Activated T-helper 9 cell treated with anti-CD3 and anti-CD28 coated beads, Interleukin-2, amount 50 U/mL, for 16 hours (primary cell): ENCODE measurements around the gene RRP36.
"Not testable (repeated sequence)": the region's sequence is repeated elsewhere in the genome, so short reads cannot be mapped to it uniquely, and the experiment has no call there.

Source experiments
- DNase-seq: peaks from one replicate; pipeline ENCODE4 v3.0.0-alpha.2; 2020; ENCODE audit warnings: low read depth

Gene RRP36

DNA sequence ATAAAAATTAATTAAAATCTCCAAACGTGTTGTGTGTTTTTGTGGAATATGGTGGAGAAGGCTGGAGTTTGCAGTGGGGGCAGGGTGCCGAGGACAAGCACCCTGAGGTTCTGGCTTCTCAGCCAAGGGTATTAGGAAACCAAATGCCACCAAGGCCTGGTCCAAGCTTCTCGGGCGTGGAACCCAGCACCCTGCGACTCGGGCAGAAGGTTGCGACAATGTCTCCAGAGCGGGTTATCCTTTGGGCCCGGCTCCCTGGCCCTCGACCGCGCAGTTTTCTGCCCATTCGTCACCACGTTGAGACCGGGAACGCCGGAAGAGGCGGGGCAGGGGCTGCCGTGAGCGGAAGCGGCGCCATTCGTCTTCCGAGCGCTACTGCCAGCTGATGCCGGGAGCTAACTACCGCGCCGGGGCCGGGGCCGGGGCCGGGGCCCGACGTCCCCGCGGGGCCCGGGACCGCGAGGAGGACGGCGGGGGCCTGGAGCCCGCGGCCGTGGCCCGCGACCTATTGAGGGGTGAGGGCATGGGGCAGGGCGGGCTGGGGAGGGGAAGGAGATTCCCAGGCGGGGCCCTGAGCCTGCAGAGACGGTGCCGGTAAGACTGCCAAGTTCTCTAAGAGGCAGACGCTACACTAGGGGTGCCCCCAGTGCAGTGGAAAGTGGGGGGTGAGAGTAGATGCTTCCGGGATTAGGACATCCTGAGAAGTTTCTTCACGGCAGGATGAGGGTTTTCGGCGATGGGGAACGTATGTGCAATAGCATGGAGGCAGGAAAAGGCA, at the start of gene RRP36:
RRP36 (plus strand) TSS at position 354 of the 778 bp plus-strand sequence; CDS start at position 386, 32 bp downstream.
- DNase-seq = peak; percentile 69

GRCh38 chr6:42971746-42972327, 49.6 kb upstream of the RRP36 start:
- DNase-seq = no peak

DNA sequence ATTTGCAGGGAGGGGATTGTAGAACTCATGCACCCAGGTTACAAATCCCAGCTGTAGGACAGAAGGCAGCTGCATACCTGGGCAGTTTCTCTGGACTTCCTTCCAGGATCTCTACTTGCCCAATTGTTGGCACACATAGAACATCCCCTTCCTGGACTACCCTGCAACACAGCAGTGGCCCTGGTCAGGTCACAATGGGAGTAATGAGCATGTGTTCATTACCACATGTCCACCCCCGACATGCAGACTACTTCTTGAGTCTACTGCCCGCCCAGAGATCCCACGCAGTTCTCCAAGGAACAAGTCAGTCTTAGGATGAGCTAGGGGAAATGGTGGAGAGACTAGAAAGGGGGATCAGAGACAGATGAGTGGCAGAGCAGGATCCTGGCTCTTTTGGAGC, 47.5 kb upstream of the RRP36 start:
- no peak for DNase-seq

GRCh38 chr6:42974919-42975505, 46.4 kb upstream of the RRP36 start:
- no peak for DNase-seq

- DNase-seq = peak; percentile 8
Observed at GRCh38 chr6:42978487-42978838, 43.0 kb upstream of the RRP36 start.

DNA sequence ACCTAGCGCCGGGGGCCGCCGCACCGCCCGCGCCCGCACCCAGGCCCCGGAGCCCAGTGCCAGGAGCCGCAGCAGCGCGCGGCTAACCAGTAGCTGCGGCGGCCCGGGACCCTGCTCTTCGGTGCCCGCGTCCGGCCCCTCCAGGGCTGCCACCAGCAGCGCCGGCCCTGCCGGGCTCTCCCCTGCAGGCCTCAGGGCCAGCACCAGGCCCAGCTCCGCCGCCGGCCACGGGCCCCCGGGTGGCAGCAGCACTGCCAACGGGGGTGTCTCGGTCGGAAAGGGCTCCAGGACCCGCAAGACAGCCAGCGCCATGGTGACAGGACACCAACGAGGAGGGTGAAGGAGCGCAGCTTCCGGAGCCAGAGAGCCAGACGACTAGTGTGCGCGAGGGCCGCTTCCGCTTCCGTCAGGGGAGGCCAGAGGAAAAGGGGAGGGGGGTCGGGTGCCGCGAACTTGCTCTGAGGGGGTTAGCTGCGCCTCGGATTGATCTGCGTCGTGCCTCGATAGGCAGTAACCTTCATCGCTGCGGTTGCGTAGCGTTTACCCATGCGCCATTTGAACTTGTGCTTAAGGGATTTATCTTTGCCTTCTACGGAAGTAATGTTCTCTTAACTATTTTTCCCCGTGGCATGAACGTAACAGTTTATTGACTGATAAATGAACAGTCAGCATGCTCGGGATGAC, 42.4 kb upstream of the RRP36 start, which contains the start of gene PEX6:
PEX6 (minus strand) TSS at position 343 of the 684 bp plus-strand sequence; CDS start at position 312, 31 bp downstream.
- peak; percentile 92 for DNase-seq

- no peak for DNase-seq
Observed at GRCh38 chr6:42979523-42980177, 41.8 kb upstream of the RRP36 start.

DNA sequence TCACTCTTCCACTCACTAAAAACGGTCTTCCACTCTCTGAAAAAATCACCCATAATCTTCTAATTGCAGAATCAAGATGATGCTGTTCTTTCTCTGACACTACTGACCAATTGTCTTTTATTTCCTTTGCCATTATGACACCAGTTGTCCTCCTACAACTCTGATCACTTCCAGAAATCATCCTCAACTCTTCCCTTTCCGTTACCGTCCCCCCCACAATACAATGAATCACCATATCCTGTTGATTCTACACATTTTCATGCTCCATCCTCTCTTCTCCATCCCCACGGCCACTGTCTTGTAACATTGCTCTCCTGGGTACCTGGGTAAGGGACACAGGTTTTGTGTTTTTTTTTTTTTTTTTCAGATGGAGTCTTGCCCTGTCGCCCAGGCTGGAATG, 39.6 kb upstream of the RRP36 start:
- no peak for DNase-seq

- peak; percentile 94 for DNase-seq
Observed at GRCh38 chr6:42984001-42984923, 37.2 kb upstream of the RRP36 start, which contains the start of gene PPP2R5D. PPP2R5D (plus strand) TSS chr6:42984570; CDS start chr6:42984678, 108 bp downstream.

DNA sequence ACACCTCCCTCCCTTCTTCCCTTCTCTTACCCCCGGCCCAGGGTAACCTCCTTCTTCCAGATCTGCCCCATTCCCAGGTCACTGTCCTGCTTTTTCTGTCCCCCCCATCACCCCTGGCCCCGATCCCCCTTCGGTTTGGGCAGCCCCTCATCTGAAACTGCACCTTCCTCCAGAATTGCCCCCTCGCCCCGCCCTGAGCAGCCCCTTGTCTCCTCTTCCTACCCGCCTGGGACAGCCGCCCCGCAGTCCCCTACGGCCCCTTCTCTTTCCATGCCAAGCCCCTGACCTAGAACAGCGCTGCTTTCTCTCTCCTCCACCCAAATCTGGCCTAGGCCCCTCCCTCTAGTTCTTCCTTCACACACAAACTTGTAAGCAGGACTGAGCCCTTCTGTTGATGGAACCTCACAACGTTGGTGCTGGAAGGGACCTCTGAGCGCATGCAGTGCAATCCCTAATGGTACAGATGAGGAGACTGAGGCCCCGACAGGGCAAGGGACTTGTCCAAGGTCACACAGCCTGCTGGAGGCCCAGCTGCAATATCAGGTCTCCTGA, 36.4 kb upstream of the RRP36 start:
- DNase-seq = peak; percentile 8

DNA sequence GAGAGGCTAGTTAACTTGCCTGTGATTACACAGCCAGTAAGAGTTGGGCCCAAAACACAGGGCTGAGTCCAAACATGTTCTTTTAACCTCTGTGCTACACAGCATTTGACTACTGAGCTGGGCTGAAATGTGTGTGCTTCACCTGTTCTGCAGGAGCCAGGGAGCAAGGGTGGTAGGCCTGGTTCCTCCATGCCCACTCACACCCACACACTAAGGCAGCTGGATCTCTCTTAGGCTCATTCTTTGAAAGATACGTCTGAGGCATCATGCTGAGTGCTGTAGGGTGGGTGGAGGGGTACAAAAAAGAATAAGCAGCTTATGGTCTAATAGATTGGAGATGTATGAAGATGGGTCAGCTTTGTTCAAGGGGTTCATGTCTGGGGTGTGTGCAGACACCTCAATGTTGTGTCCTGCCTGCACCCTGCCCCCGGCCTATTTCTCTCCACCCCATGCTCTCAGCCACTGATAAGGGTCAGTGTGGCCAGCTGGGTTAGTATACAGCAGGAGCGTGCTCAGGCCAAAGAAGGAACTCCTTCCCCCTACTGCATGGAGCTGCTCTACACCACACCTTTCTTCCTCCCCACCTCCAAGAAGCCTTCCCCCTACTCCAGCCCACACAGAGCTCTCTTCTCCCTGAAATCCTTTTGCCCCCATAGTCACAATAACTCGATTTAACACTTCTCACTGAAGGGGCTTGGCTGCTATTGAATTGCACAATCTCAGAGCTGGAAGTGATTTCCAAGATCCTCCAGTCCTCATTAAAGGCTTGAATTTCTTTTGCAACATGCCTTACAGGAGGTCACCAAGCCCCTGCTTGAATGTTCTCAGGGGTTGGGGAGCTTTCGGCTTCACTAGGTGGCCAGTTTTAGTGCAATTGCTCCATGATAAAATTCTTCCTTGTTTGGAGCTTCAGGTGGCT, 33.6 kb upstream of the RRP36 start:
- no peak for DNase-seq

- no peak for DNase-seq
Observed at GRCh38 chr6:42988486-42989020, 32.9 kb upstream of the RRP36 start.

- DNase-seq = no peak
Observed at GRCh38 chr6:42989923-42990322, 31.5 kb upstream of the RRP36 start.

GRCh38 chr6:42993445-42993844, 28.0 kb upstream of the RRP36 start:
- no peak for DNase-seq

DNA sequence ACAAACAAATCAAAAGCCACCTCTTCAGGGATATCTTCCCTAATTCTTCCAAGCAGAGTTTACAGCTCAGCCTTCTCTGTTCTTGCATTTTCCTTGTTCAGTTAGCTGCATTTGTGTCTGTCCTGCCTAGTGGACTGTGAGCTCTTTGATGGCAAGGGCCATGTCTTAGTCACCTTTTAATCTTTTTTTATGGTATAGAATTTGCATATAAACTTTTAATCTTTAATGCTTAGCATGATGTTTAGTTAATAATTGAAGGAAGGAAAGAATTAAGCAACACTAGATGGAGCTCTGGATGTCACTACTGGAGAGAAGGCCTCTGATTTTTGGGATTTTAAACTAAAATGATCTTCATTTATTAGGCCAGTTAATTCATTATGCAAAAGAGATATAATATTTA, 24.9 kb upstream of the RRP36 start:
- DNase-seq = no peak

DNA sequence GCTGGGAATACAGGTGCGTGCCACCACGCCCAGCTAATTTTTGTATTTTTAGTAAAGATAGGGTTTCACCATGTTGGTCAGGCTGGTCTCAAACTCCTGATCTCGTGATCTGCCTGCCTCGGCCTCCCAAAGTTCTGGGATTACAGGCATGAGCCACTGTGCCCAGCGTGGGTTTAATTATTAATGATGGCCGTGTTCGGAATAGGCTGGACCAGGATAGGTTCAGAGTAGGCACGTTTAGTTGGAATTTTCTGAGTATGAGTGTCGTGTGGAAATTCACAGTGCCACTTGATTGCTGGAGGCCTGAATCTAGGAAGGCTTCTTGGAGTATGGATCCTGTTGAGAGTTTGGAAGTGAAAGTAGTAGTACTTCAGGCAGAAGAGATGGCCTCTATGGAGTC, 23.2 kb upstream of the RRP36 start:
- DNase-seq = not testable (repeated sequence)

DNA sequence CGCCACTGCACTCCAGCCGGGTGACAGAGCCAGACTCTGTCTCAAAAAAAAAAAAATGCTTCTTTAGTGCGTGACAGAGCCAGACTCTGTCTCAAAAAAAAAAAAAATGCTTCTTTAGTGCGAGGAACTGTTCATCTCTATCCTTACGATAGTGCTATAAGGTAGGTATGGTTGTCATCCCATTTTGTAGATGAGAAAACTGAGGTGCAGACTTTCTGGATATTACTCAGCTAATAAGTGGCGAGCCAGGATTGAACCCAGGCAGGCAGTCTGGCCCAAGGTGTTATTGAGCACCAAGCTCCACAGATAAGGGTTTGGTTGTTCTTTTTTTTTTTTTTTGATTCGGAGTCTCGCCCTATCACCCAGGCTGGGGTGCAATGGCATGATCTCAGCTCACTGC, 19.6 kb upstream of the RRP36 start:
- DNase-seq = no peak

DNA sequence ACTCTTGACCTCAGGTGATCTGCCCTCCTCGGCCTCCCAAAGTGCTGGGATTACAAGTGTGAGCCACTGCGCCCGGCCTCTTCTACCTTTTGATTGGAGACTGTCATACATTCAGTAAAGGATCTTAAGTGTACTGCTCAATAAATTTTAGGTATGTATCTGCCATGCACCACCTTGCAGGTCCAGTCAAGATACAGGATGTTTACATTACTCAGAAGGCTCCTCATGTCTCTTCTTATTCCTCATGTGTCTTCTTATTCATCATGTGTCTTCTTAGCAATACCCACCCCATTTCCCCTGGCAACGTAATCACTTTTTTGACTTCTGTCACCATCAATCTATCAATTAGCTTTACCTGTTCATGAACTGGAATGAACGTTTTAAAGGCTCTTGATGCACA, 15.6 kb upstream of the RRP36 start:
- no peak for DNase-seq

DNA sequence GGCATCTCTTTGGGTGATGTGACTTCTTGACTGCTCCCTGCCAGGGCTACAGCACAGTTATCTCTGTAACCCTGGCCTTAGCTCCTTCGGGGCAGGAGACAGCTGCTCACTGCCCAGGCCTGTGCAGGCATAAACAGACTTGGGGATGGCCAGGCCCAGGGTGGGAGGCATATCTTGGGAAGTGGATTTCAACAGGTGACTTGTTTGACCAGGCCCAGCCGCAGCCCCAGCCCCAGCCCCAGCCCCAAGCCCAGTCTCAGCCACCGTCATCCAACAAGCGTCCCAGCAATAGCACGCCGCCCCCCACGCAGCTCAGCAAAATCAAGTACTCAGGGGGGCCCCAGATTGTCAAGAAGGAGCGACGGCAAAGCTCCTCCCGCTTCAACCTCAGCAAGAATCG, 15.2 kb upstream of the RRP36 start:
- DNase-seq = no peak
